ENCODE data around the gene RTN4RL2. TPM values are rescaled to one million over a fixed set of nuclear protein-coding genes. Genes with fewer than 3 reads are reported as not detected.

The RTN4RL2 gene
- total RNA-seq, 1 experiment from 2014 or later, result 0.03 TPM

DNA sequence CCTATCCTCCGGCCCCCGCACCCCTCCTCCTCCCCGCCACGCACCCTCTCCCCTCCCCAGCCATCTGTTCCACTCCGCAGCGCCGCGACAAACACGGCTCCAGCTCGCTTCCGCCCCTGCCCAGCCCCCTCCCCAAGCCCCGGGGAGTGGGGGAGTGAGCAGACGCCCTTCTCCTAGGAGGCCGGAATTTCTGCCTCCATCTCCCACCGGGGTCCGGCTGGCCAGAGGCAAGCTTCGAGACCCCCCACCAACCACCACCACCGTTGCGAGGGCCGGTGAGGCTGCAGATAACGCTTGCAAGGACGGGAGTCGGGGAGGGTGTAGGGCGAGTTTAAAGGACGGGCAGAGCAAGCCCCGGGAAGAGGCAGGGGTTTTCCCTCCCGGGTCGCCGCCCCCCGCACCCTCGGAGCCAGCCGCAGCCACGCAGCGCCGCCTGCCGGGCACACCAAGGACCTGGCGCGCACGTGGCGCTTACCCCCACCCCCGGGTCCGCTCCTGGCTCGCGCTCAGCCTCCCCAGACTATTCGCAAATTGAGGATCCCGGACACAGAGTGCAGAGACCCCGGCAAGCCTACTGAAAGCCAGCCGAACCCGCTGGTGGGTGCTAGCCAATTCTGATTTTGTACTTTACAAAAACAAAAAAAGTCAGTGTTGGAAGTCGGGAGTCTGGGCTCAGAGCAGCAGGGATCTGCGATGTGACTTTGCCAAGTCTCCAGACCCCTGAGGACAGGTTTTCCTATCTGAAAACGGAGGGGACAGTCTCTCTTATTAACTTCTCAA, 22.6 kb downstream of the RTN4RL2 start:
- DNase-seq, result peak; percentile 54
- Histone ChIP-seq H3K4me3 (peak overlapping the region; percentile 29), H3K36me3 (no peaks in the 10 kb centered on the region), H3K9me3 (no peaks in the 10 kb centered on the region), H3K27me3 (peaks cover 8% of the 10 kb centered on the region; the same call in 1 of the 2 replicates)

DNA sequence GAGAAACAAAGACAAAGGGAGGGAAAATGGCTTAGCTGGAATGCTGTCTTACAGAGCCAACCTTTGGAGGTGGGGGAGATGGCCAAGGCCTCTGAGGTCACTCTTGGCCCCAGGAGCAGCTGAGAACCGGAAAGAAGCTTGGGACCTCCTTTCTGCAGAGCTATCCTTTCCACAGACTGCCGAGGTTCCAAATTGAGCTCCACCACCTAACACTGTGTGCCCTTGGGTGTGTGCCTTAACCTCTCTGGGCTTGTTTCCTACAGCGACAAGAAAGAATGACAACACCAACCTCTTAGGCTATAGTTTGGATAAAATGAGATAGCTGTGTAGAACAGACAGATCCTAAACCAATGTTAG, 23.2 kb downstream of the RTN4RL2 start:
- Histone ChIP-seq H3K27me3 (peaks cover 8% of the 10 kb centered on the region; the same call in 1 of the 2 replicates), H3K36me3 (no peaks in the 10 kb centered on the region), H3K4me3 (no peak overlapping the region), H3K9me3 (no peaks in the 10 kb centered on the region)
- DNase-seq, result no peak

DNA sequence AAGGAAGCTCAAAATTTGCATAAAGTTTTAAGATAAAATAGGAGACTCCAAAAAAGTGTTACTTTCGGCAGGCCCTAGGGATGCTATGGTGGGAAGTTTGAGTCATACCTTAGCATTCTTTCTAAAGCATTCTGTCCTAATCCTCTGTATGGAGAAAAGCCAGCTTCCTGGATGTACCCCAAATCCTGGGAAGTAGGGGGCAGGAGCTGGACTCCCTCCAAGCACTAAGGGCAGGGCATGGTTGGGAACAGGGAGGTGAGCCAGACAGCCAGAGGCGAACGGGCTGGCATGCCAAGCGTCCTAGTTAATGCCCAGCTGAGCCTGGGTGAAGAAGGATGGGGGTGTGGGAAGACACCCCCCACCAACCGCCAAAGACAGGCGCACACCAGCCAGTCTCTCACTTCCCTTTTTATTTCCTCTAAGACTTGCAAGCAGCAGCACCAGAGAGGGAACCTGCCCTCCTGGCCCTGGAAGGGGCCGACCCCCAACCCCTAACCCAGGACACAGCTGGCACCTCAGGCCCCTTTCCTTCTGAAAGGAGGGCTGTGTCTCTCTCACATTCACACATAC, 23.9 kb downstream of the RTN4RL2 start:
- Histone ChIP-seq H3K4me3 (no peak overlapping the region), H3K9me3 (no peaks in the 10 kb centered on the region), H3K36me3 (no peaks in the 10 kb centered on the region), H3K27me3 (peaks cover 8% of the 10 kb centered on the region; the same call in 1 of the 2 replicates)
- DNase-seq, result no peak

DNA sequence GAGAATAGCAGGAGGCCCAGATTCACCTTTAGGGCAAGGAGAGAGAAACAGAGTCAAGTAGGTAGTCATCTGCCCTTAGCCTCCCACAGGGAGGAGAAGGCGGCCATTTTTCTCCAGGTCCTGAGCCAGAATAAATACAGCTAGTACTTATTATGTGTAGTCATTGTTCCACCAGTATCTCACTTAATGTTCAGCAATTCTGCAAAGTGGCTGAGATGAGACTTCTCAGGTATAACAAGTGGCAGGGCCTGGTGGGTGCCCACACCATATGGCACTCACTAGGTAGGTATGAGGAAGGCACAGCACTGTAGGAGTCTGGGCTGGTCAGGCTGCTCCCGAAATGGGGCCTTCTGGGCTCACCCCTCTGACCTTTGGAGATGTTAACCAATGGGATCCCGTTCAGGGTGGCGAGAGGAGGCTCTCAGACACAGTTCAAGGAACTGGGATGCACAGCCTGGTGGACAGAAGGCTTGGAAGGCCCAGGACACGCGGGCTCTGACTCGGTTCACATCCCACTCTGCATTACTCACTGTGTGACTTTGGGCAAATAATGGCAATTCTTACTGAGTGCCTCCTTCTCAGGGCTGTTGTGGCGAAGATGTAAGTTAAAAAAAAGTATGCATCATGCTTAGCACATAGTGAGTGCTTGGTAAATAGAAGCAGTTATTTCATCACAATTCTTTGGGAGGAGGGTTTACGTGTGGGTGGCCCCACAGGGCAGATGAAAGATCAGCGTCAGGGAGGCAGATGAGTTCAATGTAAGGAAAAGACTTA, 25.1 kb downstream of the RTN4RL2 start:
- H3K4me3 ChIP-seq, result no peak overlapping the region
- no peaks in the 10 kb centered on the region for H3K9me3 ChIP-seq
- no peaks in the 10 kb centered on the region for H3K36me3 ChIP-seq
- peaks cover 8% of the 10 kb centered on the region; the same call in 1 of the 2 replicates for H3K27me3 ChIP-seq
- no peak for DNase-seq

DNA sequence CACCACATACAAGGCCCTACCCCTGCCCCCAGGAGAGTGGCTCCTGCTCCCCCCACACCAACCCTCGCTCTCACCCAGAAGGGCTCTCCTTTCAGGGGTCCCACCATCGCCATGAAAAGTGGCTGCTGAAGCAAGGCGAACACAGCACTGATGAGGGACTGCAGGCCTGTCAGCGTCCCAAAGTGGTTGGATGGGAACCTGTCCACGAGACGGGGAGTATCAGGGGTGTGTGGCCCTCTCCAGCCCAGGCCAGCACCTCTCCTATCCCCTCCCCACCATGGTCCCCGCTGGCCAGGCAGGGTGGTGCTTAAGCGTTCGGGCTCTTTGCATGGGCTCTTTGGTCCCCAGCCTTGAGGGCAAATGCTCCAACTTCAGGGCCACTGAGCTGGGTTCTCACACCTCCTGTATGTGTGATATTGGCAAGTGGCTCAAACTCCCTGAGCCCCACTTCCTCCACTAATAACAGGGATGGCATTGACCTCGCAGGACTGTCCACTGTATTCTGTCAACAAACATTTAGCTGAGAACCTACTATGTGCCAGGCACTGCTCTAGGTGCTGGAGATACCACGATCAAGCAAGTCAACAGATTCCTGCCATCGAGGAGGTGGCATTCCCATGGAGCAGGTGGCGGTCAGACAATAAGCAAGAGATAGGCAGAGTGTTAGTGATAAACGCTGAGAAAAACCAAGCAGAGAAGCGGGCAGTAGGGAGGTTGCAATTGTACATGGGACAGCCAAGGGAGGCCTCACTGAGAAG, 26.9 kb downstream of the RTN4RL2 start:
- H3K36me3 ChIP-seq, result no peaks in the 10 kb centered on the region
- DNase-seq, result no peak
- no peak overlapping the region for H3K4me3 ChIP-seq
- H3K9me3 ChIP-seq, result no peaks in the 10 kb centered on the region
- H3K27me3 ChIP-seq, result peaks cover 7% of the 10 kb centered on the region; the same call in 1 of the 2 replicates

DNA sequence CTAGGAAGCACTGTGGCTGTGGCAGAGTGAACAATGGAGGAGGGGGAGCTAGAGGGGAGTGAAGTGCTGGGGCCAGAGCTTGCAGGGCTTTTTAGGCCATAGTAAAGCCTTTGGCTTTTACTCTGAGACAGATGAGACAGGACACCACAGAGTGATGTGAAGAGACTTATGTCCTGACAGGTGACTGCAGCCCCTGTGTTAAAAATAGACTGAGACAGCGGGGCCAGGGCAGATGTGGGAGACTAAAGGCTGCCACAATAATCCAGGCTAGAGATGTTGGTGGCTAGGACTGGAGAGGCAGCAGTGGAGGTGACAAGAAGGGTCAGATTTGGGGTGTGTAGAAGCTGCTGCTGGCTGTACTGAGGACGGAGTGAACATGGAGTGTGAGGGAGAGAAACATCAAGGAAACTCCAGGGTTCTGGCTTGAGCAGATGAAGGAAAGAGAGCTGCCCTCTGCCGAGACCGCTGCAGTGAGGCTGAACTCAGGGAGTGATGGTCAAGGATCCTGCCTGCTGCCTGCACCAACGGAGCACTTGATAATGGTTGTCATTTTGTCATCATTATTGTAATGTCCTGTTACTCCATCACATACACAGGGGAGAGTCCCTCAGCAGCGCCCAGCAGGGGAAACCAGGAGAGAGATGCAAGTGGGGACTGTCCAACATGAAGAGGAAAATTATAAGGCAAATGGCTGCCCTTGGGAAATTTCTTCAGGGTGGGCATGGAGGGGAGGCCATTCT, 27.8 kb downstream of the RTN4RL2 start:
- H3K36me3 ChIP-seq, result no peaks in the 10 kb centered on the region
- H3K27me3 ChIP-seq, result no peaks in the 10 kb centered on the region
- DNase-seq, result no peak
- H3K4me3 ChIP-seq, result no peak overlapping the region
- H3K9me3 ChIP-seq, result no peaks in the 10 kb centered on the region

DNA sequence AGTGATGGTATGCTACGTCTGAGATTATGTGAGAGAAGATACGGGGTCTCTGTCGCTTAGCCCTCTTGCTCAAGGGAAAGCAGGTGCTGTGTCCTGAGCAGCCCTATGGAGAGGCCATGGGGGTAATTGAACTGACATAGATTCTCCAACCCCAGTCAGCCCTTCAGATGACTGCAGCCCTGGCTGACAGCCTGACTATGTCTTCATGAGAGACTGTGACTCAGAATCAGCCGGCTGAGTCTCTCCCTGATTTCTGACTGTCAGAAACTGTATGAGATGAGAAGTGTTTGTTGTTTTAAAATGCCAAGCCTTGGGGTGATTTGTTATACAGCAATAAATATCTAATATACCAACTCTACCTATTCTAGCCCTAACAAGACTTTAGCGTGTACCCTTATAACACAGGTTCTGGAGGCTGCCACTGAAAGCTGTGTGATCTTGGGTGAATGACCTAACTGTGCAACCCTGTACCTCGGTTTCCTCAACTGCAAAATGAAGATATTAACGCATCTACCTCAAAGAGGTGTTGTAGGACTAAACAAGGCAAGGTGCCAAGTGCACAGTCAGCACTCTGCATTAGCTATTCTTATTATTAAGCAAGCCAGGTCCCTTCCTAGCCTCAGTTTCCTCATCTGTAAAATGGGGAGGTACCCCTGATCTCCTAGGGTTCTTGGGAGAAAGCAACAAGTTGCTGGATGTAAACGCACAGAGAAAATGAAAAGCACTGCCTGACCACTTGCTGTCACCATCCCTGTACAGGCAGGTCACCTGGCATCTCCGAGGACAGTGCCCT, 30.3 kb downstream of the RTN4RL2 start:
- Histone ChIP-seq H3K36me3 (no peaks in the 10 kb centered on the region), H3K27me3 (no peaks in the 10 kb centered on the region), H3K4me3 (no peak overlapping the region), H3K9me3 (no peaks in the 10 kb centered on the region)
- peak; percentile 45 for DNase-seq

DNA sequence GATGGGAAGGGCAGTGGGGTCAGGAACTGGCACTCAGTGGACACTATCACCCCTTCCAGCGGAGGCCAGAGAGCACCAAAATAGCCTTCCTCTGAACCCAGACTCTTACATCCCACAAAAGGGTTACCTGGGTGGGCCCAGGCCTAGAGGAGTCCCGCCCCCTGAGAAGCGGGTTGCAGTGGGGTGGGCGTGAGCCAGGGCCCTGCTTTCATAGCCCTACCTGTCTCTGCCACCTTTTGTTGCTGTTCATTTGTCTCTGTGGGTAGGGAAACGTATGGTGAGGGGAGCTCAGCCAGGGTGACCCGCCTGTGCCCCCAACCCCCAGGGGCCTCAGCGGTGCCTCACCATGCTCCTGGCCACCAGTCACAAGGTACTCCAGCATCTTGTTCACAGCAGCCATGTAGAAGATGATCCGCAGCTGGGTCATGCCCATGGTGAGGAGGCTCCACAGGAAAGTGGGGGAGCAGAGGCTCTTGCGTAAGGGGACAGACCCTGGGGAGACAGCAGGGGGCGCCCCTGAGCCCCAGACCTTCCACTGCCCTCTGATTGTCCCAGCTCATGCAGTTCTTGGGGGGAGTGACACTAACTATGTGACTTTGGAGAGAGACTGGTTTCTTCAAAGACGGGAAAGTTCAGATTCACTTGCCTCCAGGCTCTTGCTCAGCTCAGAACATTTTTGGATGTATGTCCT, 31.2 kb downstream of the RTN4RL2 start:
- H3K27me3 ChIP-seq, result no peaks in the 10 kb centered on the region
- no peak for DNase-seq
- H3K36me3 ChIP-seq, result no peaks in the 10 kb centered on the region
- H3K9me3 ChIP-seq, result no peaks in the 10 kb centered on the region
- H3K4me3 ChIP-seq, result no peak overlapping the region

DNA sequence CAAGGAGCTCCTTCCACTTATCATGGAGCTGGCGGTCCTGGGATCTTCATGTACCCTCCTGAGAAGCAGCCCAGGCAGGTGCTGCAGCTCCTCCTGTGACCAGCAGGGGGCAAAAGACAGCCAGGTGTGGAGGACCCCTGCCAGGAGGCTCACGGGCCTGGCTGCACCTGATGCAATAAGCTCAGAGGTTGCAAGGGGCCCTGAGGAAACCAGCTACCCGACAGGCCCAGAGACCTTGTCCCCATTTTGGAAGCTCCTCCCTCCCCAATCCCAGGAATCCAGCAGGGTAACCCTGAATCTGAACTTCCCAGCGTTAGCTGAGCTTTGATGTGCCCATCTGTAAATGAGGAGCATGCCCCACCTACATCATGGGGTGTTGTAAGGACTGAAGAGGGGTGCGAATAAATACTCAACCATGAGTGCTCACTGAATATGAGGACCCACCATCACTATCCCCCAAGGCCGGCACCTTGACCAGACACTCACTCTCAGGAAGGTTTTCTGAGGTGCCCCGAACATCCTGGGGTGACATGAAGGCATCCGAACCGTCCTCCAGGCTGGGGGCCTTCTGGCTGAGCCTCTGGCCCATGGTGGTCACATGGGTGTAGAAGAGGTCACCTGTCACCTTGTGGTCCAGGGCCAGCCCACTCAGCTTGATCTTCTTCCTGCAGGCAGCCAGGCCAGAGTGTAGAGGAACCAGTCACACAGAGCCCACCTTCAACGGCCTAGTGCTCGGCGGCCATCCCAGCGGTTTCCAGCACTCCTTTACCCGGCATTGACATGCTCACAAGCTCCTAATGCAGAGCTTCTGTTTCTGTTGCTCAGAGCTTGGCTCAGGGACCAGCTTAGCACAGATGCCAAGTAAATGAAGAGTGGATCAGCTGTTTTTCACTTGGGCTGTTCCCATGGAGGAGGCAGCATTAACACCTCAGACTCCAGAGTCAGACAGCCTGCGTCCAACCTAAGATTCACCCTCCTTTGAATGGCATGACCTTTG, 33.5 kb downstream of the RTN4RL2 start:
- peak; percentile 15 for DNase-seq
- H3K9me3 ChIP-seq, result no peaks in the 10 kb centered on the region
- H3K4me3 ChIP-seq, result no peak overlapping the region
- H3K36me3 ChIP-seq, result no peaks in the 10 kb centered on the region
- H3K27me3 ChIP-seq, result no peaks in the 10 kb centered on the region

DNA sequence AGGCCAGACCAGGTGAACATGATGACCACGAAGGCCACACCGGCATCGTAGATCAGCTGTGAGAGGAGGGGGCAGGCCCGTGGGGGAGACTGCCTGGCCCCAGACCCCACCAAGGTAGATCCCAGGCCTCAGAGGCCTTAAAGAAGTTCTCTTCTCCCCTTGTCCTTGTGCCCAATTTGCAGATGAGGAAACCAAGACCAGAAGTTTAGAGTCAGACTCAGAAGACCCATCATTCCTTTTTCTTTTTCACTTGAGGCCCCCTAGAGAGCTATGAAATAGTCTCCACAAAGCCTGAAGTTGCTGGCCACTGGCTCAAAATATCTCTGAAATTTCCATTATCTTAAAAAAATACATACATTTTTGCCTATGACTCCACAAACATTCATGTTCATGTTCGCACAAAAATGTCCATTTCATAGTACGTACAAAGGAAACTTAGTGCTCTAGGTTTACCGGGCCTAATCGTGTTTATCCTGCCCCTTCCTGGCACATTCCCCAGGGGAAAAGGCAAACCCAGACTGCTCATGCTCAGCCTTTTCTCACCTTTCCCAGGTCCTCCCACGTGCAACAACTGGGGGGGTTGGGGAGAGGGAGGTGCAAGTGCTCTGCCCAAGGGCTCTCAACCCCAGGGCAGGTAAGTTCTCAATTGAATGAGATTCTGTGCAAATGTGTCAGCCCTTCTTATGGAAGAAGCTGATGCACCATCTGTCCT, 35.9 kb downstream of the RTN4RL2 start:
- H3K36me3 ChIP-seq, result no peaks in the 10 kb centered on the region
- no peaks in the 10 kb centered on the region for H3K9me3 ChIP-seq
- no peak overlapping the region for H3K4me3 ChIP-seq
- no peaks in the 10 kb centered on the region for H3K27me3 ChIP-seq
- no peak for DNase-seq

DNA sequence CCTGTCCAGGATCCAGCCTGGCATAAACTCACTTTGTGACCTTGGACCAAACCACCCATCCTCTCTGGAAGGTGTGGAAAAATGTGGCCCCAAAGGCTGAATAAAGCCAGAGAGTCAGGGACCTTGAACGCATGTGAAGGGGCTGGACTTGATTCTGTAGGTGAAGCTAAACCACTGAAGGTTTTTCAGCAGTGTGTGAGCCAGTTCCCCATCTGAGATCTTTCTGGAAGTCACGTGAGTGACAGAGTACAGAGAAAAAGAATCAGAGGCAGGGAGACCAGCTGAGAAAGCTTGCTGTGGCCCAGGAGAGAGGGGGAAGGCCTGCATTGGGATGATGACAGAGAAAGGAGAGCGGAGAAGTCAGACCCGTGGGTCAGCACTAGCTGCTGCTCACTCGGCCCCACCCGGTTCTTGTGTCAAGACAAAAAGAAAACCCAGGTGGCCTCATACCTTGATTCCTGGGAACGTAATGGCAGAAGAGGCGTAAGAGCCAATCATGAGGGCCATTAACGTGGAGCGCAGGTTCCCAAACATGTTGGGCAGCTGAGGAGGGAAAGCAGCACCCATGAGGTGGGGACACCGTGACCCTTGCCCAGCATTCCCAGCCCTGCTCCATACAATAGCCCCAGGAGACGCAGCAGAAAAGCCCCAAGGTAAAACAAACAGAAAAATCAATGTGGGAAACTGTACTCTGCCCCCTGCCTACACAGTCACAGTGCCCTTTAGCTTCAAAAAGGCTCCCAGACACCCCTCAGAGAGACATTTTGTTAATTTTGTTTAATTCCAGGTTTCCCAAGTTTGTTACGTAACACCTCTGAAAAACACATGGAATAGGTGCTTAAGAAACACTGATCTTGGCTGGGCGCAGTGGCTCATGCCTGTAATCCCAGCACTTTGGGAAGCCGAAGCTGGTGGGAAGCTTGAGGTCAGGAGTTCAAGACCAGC, 37.2 kb downstream of the RTN4RL2 start:
- no peak for DNase-seq
- no peaks in the 10 kb centered on the region for H3K27me3 ChIP-seq

DNA sequence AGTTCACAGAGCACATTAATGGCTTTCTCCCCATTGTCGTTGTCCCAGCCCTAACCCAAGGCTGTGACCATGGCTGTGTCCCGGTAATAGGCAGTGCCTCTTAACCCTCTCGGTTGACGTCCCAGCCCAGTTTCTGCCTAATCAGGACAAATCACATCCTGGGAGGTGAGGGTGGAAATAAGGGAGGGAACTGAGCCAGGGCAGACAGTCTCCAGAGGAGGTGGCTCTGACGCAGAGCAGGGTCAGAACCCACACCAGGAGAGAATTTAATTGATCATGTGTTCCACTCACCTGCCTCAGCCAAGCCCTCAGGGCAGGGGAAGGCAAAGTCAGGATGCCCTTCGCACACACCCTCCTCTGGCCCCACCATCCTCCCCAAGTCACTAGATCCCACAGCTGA, 38.2 kb downstream of the RTN4RL2 start:
- H3K27me3 ChIP-seq, result no peaks in the 10 kb centered on the region
- H3K36me3 ChIP-seq, result no peaks in the 10 kb centered on the region
- H3K4me3 ChIP-seq, result no peak overlapping the region
- H3K9me3 ChIP-seq, result no peaks in the 10 kb centered on the region
- no peak for DNase-seq

More for the DNA sequence above, 37.2 kb downstream of the RTN4RL2 start:
- no peak overlapping the region for H3K4me3 ChIP-seq
- H3K36me3 ChIP-seq, result no peaks in the 10 kb centered on the region
- no peaks in the 10 kb centered on the region for H3K9me3 ChIP-seq

Measured in MG63 (cell line).